Measurements from ENCODE around the gene MTFMT.
A peak's percentile ranks its signal among the peaks of the same experiment; 100 is the strongest.
"Not testable (repeated sequence)": the region's sequence is repeated elsewhere in the genome, so short reads cannot be mapped to it uniquely, and the experiment has no call there.

Gene MTFMT

DNA sequence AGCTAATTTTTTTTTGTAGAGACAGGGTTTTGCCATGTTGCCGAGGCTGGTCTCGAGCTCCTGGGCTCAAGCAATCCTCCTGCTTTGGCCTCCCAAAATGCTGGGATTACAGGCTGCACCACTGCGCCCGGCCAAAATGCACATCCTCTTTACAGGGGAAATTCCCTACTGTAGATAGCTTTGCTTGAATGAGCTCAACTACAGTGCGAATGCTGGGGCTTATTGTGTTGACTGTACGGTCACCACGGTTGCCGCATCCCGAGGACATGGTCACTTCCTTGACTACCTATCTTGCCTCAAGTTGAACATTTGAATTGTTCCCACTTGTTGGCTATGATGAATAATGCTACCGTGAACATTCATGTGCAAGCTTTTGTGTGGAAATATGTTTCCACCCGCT, 5.3 kb upstream of the MTFMT start:
- DNase-seq = no peak

DNA sequence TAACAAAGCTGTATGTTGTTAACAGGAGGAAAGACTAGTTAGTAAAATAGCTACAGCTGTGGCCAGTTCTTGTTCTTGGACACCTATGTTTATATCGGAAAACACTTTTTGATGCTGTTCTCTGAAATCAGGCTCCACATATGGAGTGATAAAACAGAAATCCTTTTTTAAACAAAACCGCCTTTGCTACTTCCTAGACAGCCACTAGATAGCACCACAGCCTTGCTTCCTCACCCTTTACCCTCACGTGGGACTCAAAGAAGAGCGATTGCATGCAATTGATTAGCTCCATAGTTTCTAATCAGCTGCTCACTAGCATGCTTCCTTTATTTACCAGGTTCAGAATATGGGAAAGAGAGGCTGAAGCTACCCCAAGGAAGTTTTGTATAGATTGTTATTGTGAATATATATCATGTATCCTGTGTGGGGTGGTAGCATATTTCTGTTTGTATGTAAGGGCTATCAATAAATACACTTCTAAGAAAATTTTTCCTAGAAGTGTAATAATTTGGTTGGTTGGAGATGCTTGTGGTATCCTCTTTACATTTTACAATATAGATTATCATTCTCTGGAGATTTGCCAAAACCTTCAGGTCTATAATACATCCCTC, 4.3 kb upstream of the MTFMT start:
- no peak for DNase-seq

DNA sequence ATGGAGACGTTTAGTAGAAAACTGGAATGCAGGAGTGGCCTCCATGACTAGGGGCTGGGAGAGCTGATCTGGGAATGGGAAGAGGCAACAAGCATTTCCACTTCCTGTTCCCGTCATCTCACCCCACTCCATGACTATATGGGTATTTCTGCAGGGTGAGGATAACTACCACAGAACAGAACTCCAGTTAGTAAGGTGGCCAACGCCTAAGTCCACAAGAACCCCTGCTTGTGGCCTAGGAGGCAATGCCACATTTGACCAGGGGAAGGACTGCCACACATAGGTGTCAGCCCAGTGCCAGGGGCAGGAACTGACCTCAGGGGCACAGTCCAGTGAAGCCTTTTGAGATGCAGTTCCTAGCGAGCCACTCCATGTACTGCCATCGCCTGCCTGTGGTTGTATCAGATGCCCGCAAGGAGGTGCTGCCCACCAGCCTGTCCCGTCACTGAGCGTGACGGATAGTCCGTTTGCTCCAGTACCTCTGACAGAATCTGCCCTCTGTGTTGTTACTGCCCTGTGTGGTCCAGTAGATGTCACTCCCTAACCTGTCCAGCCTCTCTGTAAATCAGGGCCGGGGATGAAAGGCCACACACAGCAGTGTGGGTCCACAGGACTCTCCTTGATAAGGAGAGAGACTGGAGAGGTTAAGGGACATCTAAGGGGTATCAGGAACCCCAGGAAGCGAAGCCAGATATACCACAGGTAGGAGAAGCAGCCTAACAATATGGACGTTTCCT, 3.5 kb upstream of the MTFMT start:
- DNase-seq = no peak

DNA sequence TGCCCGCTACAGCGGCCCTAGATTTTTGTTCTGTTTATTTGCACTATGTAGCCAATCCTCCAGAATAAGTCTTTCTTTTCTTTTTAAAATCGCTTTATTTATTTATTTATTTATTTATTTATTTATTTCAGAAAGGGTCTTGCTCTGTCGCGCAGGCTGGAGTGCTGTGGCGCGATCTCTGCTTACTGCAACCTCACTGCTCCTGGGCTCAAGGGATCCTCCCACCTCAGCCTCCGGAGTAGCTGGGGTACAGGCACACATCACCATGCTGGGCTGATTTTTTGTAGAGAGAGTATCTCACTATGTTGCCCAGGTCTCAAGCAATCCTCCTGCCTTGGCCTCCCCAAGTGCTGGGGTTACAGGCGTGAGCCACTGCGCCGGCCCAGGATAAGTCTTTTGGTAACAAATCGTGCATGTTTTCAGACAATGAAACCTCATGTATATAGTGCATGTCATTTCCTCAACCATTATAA, 333 bp upstream of the MTFMT start:
- DNase-seq = no peak

GRCh38 chr15:65028338-65028737, 1.1 kb downstream of the MTFMT start:
- no peak for DNase-seq

DNA sequence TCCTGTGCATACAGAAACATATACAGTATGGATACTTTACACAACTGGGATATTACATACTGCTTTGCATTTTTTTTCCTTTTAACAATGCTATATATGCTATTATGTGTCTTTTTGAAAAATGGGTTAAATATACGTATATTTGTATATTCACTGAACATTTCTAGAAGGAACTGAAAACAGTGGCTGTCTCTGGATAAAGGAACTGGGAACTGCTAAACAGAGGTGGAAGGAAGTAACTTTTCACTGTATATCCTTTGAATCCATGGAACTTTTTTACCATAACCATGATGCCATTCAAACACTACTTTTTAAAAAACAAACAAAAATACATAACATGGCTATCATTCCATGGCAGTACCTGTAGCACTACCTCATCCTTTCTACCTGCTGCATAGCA, 1.8 kb downstream of the MTFMT start:
- no peak for DNase-seq

DNA sequence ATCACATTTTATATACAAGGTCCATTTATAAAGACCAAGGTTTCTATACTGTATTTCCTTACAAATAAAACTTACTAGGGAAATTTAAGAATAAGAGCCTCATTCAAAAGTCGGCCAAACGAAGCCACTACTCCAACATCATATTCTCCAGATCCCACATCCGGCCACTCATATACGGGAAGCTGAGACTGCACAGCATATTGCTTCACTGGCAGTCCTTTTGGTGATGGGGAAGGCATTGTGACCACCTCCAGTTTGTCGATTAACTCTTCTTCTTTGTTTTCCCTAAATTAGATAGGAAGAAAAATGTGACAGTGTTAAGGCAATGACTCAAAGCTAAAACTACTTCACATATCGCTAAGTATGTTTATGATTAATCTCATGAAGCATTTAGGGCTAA, 2.7 kb downstream of the MTFMT start:
- DNase-seq = no peak

GRCh38 chr15:65021488-65021887, 8.0 kb downstream of the MTFMT start:
- DNase-seq = no peak

- no peak for DNase-seq
Measured at GRCh38 chr15:65020419-65020818, 9.0 kb downstream of the MTFMT start.

DNA sequence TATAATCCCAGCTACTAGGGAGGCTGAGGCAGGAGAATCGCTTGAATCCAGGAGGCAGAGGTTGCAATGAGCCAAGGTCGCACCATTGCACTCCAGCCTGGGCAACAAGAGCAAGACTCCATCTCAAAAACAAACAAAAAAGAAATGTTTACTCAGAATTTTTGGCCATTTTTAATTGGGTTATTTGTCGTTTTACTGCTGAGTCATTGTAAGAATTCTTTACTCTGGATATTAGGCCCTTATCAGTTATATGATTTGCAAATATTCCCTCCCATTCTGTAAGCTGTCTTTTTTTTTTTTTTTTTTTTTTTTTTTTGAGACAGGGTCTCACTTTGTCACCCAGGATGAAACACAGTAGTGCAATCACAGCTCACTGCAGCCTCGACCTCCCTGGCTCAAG, 18.2 kb downstream of the MTFMT start:
- DNase-seq = not testable (repeated sequence)

- DNase-seq = no peak
Measured at GRCh38 chr15:65008983-65009382, 20.5 kb downstream of the MTFMT start.

GRCh38 chr15:65006876-65007275, 22.6 kb downstream of the MTFMT start:
- DNase-seq = no peak

DNA sequence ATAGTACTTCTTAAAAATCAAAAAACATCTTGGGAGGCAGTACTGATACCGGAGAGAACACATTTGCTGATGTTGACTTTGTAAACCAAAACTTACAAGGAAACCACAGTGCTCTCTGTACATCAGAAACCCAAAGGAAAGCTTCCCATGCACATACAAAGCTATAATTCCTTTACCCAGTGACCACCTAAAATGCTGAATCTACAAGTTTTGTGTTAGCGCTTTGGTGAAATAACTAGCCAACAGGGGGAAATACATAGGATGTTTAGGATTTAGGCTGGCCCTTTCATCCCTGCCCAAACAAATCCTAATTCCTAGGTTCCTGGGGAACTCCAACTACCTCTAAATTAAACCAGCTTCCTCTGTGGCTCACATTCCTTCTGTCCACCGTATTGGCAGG, 24.4 kb downstream of the MTFMT start:
- DNase-seq = no peak

DNA sequence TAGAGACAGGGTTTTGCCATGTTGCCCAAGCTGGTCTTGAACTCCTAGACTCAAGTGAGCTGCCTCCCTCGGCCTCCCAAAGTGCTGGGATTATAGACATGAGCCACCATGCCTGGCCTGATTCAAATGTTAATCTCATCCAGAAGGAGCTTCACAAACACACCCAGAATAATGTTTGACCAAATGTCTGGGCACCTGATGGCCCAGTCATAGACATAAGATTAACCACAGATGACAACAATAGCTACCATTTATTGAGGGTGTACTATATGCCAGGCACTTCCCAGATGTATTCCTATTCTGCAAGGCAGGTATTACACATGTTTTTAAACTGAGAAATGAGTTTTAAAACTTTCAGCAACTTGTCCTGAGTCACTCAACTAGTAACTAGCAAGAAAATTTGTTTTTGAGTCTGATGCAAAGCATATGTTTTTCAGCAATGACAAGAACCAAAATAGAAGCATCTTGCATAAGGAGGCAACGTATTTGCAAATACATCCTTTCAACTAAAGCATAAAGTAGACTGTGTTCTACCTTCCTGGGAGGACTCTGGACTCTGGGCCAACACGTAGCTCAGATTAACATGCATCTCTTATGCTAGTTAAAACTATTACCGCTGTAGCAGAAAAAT, 31.6 kb downstream of the MTFMT start:
- DNase-seq = no peak

DNA sequence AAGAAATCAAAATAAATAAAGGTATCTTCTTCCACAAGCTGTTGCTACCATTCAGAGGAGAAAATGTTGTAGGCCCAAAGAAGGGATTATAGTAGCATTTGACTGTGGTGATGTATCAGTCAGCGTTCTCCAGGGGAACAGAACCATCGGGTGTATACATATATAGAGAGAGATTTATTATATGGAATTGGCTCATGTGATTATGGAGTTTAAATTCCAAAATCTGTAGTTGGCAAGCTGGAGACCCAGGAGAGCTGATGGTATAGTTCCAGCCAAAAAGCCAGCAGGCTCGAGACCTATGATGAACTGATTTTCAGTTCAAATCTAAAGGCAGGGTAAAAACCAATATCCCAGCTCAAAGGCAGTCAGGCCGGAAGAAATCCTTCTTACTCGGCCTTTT, 32.4 kb downstream of the MTFMT start:
- DNase-seq = no peak

DNA sequence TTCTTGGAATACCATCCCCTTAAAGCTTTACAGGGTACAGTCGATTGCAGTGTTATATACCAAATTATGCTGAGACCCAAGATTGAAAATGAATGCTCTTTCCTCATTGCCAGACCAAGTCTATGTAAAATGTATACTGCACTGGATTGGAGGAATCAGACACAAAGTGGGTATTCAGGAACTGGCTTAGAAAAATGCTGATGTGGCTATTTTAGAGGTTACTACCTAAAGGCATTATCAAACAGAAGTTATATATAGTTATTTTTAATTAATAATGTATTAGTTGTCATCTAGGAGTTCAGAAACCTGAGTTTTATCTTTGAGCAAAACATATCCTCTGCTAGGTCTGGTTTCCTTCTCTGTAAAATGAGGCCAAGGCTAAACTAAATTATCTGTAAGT, 36.1 kb downstream of the MTFMT start:
- DNase-seq = no peak

DNA sequence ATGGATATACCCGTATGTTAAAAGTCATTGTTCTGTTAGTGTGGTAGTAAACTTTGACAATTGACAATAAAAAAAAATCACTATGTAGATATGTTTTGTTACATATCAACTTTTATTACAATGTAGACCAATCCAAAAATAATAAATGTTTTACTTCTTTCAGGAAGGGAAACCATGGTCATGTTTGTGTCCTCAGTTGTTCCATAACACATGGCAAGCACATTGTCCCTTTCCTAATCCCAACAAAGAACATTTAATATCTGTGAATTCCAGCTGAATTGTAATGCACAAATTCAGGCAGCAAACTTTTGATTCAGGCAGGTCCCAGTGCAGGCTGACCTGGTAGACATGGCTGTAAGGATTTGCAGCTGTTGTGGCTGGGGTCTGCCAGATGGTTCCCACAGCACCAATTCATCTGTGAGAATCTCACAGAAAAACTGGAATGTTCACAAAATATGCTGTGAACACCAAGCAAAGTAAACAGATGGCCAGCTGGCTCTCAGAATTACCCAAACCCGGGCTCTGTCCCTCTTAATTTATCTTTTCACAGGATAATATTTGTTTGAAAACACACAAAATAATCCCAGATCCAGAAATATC, 37.8 kb downstream of the MTFMT start:
- DNase-seq = no peak

DNA sequence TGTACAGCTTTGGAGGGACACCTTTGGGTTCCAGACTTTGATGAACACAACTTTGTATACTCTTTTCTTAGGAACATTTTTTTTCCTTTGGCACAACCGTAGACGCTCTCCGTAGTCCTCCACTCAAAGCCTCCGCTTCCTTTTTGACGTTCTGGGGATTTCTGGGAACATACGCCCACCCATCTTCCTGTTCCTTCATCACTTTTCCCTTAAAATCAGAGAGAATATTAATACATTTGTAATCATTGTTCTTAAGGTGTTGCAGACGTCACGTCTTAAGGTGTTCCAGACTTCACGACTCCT, 39.3 kb downstream of the MTFMT start:
- DNase-seq = no peak

DNA sequence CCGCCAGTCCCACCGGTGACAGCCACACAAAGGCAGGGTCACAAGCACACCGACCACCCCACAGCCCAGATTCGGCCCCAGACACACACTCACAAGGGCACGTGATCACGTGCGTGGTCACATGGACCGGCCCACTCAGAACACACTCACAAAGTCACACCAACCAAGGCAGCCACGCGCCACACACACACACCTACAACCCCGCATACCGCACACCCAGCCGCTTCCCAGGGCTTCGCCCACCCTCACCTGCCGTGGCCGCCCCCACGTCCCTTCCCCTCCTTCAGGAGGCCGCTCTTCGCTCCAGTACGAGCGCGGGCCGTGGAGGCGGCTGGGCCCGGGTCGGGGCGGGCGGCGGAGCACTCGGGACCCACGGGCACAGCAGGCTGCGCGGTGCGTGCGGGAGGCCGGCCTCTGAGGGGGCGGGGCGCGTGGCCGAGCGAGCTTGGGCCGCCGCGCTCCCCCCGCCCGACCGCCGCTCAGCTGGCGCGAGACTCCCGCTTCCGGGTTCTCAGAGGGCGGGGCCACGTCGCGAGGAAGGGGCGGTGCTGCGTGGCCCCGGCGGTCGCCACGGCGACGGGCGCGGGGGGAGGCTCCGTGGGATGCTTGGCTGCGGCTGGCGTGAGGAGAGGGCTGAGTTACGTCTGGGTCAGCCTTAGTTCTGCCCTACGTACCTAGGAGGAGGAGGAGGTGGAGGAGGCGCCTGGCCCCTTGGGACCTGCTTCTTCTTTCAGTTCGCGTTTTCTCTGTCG, 39.8 kb downstream of the MTFMT start, which contains the start of gene SPG21:
Gene SPG21 (minus strand): TSS at position 499 of the 752 bp plus-strand sequence. CDS start 6,345 bp downstream, outside the sequence.
- peak; percentile 97 for DNase-seq

GRCh38 chr15:64987136-64987535, 42.3 kb downstream of the MTFMT start:
- no peak for DNase-seq

- no peak for DNase-seq
Measured at GRCh38 chr15:64985366-64986033, 43.9 kb downstream of the MTFMT start.

GRCh38 chr15:64982472-64982871, 47.0 kb downstream of the MTFMT start:
- DNase-seq = no peak
